RWPE1 (cell line): ENCODE results near the gene HLA-DRB1.

Experiments used
- CTCF ChIA-PET: fragments of 350-600 bp; sonication (Branson Sonifier 250); formaldehyde crosslinking; extraction: SDS; loops from one replicate; lab custom pipeline; 2021; lab: Yijun Ruan, JAX
- POLR2A ChIA-PET: fragments of 400-600 bp; formaldehyde crosslinking; extraction: SDS; loops from one replicate; lab custom pipeline; 2020; ENCODE audit warnings: antibody characterized with exemption; ENCODE audit not compliant: low non-redundant PET; lab: Yijun Ruan, JAX
- DNase-seq: peaks from one replicate; pipeline ENCODE4 v3.0.0; 2012; ENCODE audit warnings: low spot score
- H3K27ac ChIP-seq: fragments of 450-650 bp; 2 replicates; pipeline ENCODE4 v1.5.1; 2017
- TF ChIP-seq, protein P1 (sequence below): fragments of 450-650 bp; conservative IDR thresholded peaks from 2 replicates; pipeline ENCODE4 v1.5.1; 2017; ENCODE audit warnings: low read depth, mild to moderate bottlenecking

Gene HLA-DRB1

DNA sequence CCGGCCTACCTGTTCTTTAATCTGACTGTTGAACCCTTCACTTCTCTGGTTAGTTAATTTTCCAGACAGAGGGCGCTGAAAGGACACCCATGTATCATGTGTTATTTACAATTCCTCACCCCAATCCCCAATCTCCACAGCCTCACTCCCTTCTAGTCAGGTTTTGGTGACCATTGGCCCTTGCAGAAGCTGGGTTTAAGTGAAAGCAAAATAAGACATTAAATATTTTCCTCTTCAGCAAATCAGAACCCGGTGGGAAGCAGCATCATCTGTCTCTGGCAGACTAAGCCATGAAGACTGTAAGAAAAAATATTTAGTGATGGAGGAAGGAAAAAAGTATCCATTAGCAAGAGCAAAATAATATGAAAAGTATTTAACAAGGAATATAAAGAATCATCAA is 38.2 kb upstream of the HLA-DRB1 start:
- H3K27ac ChIP-seq = no peak overlapping the region
- TF ChIP-seq, protein P1, sequence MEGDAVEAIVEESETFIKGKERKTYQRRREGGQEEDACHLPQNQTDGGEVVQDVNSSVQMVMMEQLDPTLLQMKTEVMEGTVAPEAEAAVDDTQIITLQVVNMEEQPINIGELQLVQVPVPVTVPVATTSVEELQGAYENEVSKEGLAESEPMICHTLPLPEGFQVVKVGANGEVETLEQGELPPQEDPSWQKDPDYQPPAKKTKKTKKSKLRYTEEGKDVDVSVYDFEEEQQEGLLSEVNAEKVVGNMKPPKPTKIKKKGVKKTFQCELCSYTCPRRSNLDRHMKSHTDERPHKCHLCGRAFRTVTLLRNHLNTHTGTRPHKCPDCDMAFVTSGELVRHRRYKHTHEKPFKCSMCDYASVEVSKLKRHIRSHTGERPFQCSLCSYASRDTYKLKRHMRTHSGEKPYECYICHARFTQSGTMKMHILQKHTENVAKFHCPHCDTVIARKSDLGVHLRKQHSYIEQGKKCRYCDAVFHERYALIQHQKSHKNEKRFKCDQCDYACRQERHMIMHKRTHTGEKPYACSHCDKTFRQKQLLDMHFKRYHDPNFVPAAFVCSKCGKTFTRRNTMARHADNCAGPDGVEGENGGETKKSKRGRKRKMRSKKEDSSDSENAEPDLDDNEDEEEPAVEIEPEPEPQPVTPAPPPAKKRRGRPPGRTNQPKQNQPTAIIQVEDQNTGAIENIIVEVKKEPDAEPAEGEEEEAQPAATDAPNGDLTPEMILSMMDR = no peak
- DNase-seq = peak; percentile 19
- POLR2A ChIA-PET = no interaction called here
- CTCF ChIA-PET = no interaction called here

DNA sequence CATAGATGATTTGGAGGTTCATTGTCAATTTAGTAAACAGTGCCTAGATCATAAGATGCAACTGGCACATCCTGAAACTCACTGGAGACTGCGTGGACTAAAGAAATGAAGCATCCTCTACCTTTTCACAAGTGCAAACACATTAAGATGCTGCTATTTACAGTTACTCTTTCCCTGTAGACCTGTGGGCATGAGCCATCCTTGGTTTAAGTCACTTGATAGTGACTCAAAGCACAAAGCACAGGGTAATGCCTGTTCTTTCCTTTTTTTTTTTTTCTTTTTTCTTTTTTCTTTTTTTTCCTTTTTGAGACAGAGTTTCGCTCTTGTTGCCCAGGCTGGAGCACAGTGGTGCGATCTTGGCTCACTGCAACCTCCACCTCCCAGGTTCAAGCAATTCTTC is 37.6 kb upstream of the HLA-DRB1 start:
- TF ChIP-seq, protein P1 = no peak
- no peak overlapping the region for H3K27ac ChIP-seq
- ChIA-PET CTCF (no interaction called here), POLR2A (no interaction called here)
- DNase-seq = no peak

DNA sequence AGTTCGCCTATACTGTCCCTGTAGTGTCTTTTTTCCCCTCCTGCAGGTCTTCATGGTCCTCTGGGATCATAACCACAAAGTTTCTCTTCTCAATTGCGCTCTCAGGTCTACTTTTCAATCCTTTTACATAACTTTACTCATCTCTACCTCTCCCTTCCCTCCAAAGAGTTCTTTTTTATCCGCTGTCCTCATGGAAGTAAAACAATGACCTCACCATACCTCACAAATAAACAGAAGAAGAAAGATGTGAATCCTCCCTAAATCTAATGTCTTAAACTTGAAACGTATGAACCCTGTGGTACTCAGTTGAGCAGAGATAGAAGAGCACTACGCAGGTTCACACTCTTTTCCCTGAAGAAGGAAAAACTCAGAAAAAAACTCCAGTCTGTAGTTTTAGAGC is 35.5 kb upstream of the HLA-DRB1 start:
- H3K27ac ChIP-seq = no peak overlapping the region
- TF ChIP-seq, protein P1 = no peak
- no peak for DNase-seq
- CTCF ChIA-PET = no interaction called here
- POLR2A ChIA-PET = no interaction called here

DNA sequence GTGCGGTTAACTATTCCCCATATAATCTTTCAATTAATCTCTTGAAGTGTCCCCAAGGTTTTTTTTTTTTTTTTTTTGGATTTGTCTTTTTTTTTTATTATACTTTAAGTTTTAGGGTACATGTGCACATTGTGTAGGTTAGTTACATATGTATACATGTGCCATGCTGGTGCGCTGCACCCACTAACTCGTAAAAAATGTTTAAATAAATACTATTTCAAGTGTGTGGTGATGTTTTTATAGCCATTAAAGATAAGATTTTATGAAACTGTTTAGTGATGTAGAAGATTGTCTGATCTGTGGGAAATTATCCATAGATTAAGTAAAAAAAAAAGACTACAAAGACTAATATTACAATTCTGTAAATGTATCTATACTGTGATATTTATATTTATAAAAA is 34.9 kb upstream of the HLA-DRB1 start:
- CTCF ChIA-PET = no interaction called here
- TF ChIP-seq, protein P1 = no peak
- POLR2A ChIA-PET = no interaction called here
- H3K27ac ChIP-seq = no peak overlapping the region
- DNase-seq = no peak

DNA sequence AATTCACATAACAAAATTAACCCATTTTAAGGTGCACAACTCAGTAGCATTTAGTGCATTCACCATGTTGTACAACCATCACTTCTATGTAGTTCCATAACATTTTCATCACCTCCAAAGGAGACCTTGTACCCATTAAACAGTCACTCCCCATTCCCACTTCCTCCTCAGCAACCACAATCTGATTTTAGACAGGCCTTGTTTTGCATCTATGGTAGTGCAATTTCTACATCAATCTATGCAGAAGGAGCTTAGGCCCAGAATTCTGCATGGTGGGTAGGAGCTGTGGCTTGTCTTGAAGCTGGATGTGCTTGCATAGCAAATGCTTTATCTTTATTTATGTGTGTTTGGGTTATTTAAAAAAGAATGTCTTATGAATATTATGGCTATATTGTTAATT is 34.0 kb upstream of the HLA-DRB1 start:
- POLR2A ChIA-PET = no interaction called here
- CTCF ChIA-PET = no interaction called here
- H3K27ac ChIP-seq = no peak overlapping the region
- DNase-seq = no peak
- TF ChIP-seq, protein P1 = no peak

DNA sequence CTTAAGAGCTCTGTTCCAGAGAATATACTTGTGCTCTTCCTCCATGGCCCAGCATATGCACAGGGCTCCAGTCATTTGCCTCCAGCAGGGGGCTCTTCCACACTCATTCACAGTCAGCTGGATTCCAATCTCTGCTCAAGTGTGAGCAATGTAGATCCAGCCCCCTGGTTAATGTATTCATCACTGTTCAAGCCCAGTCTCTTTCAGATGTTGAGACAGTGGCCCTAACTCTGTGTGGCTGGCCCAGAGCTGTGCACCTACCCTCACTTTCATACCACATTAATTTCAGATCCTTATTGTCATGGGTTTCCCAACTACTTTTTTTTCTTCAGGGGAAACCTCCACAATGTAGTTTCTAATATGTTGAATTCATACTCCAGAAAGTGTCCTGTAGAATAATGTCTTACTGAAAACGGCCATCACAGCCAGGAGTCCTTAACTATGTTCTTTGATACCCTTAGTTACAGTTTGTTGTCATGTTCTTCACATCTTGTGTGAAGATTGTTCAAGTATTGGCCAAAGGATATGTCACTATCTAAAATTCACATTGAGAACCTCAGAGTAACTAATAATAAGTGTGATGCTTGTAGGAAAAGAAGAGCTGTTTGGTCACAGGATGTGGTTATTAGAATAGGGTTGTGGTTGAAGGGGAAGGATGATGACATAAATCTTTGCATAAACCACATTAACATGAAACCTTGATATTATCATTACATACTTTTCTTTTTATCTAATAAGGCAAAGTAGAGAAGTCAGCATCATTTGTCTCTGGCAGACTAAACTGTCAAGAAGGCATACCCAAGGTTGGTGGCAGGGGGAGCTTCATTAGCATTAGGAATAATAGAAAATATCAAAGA is 33.1 kb upstream of the HLA-DRB1 start:
- ChIA-PET POLR2A (no interaction called here), CTCF (interaction anchor here (0.5 to 1.3 kb wide), 5 partner anchors 10 to 274 kb away, joined by 3 to 5 read pairs (median 3); no protein-coding TSS in a partner anchor)
- no peak overlapping the region for H3K27ac ChIP-seq
- TF ChIP-seq, protein P1 = 0 out of 2 replicates have a peak, but pooled peaks have one; percentile 12
- peak; percentile 5 for DNase-seq
